ENCODE results near the gene PAF1. TPM values are rescaled to one million over a fixed set of nuclear protein-coding genes. Genes with fewer than 3 reads are reported as not detected.

The PAF1 gene
- total RNA-seq, 1 experiment from 2014 or later = 38.0 TPM

GRCh38 chr19:39369200-39369599 lies 21.7 kb downstream of the PAF1 start:
- Histone ChIP-seq H4K91ac (ENCODE audit: insufficient read length, low read depth, low read length) (no peak overlapping the region), H3K18ac (ENCODE audit: insufficient read length, low read depth, low read length) (no peak overlapping the region), H3K56ac (ENCODE audit: insufficient read length, low read depth, low read length) (no peak overlapping the region), H2AK5ac (ENCODE audit: insufficient read length, low read length) (no peak overlapping the region), H3T11ph (ENCODE audit: low read length) (no peak overlapping the region), H3K4ac (ENCODE audit: low read depth, low read length) (no peak overlapping the region), H3K14ac (ENCODE audit: insufficient read depth, low read length) (no peak overlapping the region), H3K9ac (ENCODE audit: extremely low read depth, insufficient read length, low read length) (no peak overlapping the region), H2BK15ac (ENCODE audit: low read depth, low read length) (no peak overlapping the region), H4K20me1 (ENCODE audit: control insufficient read depth, insufficient read depth, insufficient read length) (no peaks in the 10 kb centered on the region), H2BK5ac (ENCODE audit: insufficient read length, low read length) (no peak overlapping the region), H3K23ac (ENCODE audit: insufficient read length, low read depth, low read length) (no peak overlapping the region), H2AFZ (ENCODE audit: low read length) (no peak overlapping the region), H3K4me2 (ENCODE audit: insufficient read depth, insufficient read length, low read length) (no peak overlapping the region), H3K79me1 (ENCODE audit: insufficient read depth, low read depth, low read length, poor library complexity, severe bottlenecking) (no peaks in the 10 kb centered on the region), H2BK12ac (ENCODE audit: insufficient read length, low read depth, low read length) (no peak overlapping the region), H3K4me1 (ENCODE audit: insufficient read depth, low read length) (no peaks in the 10 kb centered on the region), H2BK120ac (ENCODE audit: low read depth, low read length, poor library complexity, severe bottlenecking) (no peak overlapping the region), H3K27ac (ENCODE audit: insufficient read length, low read depth, low read length) (no peak overlapping the region), H3K23me2 (ENCODE audit: insufficient read length, low read depth, low read length, poor library complexity, severe bottlenecking) (no peaks in the 10 kb centered on the region), H4K8ac (replicated peaks; ENCODE audit: insufficient read length, low read depth, low read length) (no peak overlapping the region), H3K79me2 (ENCODE audit: insufficient read depth, low read length) (no peaks in the 10 kb centered on the region), H4K5ac (ENCODE audit: insufficient read length, low read depth, low read length) (no peak overlapping the region), H3K27me3 (ENCODE audit: insufficient read depth, low read length) (no peaks in the 10 kb centered on the region), H2BK20ac (ENCODE audit: low read depth, low read length, poor library complexity, severe bottlenecking) (no peak overlapping the region), H3K9me3 (ENCODE audit: control insufficient read depth, low read depth, low read length) (no peaks in the 10 kb centered on the region)
- no peaks in the 10 kb centered on the region for H3K4me1 Mint-ChIP-seq
- no CpG with 5 or more reads among the region's 2 CpGs for WGBS (ENCODE audit: extremely low coverage, insufficient read length, low lambda C conversion rate)
- no peak overlapping the region for H3K4me3 Mint-ChIP-seq
- no peaks in the 10 kb centered on the region; the same call in 1 of the 2 replicates for H3K27me3 Mint-ChIP-seq (ENCODE audit: low read depth)
- H3K36me3 Mint-ChIP-seq (ENCODE audit: insufficient read depth in 1 of 3, low read depth in 3 of 3) = peaks cover 37 to 69% (median 54%) of the 10 kb centered on the region in 3 experiments
- no peaks in the 10 kb centered on the region; a peak in 1 of 5 replicates for H3K9me3 Mint-ChIP-seq
- TF ChIP-seq, protein P1, sequence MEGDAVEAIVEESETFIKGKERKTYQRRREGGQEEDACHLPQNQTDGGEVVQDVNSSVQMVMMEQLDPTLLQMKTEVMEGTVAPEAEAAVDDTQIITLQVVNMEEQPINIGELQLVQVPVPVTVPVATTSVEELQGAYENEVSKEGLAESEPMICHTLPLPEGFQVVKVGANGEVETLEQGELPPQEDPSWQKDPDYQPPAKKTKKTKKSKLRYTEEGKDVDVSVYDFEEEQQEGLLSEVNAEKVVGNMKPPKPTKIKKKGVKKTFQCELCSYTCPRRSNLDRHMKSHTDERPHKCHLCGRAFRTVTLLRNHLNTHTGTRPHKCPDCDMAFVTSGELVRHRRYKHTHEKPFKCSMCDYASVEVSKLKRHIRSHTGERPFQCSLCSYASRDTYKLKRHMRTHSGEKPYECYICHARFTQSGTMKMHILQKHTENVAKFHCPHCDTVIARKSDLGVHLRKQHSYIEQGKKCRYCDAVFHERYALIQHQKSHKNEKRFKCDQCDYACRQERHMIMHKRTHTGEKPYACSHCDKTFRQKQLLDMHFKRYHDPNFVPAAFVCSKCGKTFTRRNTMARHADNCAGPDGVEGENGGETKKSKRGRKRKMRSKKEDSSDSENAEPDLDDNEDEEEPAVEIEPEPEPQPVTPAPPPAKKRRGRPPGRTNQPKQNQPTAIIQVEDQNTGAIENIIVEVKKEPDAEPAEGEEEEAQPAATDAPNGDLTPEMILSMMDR (conservative IDR thresholded peaks at IDR 0.05) = no peak
- H3K27ac Mint-ChIP-seq = no peak overlapping the region
- no peak for DNase-seq
